ENCODE data around the gene LAMB2.
A peak's percentile ranks its signal among the peaks of the same experiment; 100 is the strongest.

Gene LAMB2

GRCh38 chr3:49132437-49133225 is at the start of gene LAMB2:
LAMB2 (minus strand) TSS chr3:49133050; CDS start chr3:49132867, 183 bp downstream.
- DNase-seq (ENCODE audit: low read depth in 2 of 2) = no peak

GRCh38 chr3:49181351-49181750 is 48.5 kb upstream of the LAMB2 start:
- DNase-seq (ENCODE audit: low read depth in 2 of 2) = no peak

GRCh38 chr3:49180116-49180515 is 47.3 kb upstream of the LAMB2 start:
- DNase-seq (ENCODE audit: low read depth in 2 of 2) = no peak

- no peak for DNase-seq (ENCODE audit: low read depth in 2 of 2)
Measured at GRCh38 chr3:49177073-49177472, 44.2 kb upstream of the LAMB2 start.

GRCh38 chr3:49175530-49175929 is 42.7 kb upstream of the LAMB2 start:
- DNase-seq (ENCODE audit: low read depth in 2 of 2) = no peak

- no peak for DNase-seq (ENCODE audit: low read depth in 2 of 2)
Measured at GRCh38 chr3:49174397-49174985, 41.6 kb upstream of the LAMB2 start.

GRCh38 chr3:49173792-49174170 is 40.9 kb upstream of the LAMB2 start:
- DNase-seq (ENCODE audit: low read depth in 2 of 2) = no peak

- no peak for DNase-seq (ENCODE audit: low read depth in 2 of 2)
Measured at GRCh38 chr3:49173116-49173791, 40.4 kb upstream of the LAMB2 start.

GRCh38 chr3:49172551-49173041 is 39.7 kb upstream of the LAMB2 start:
- no peak for DNase-seq (ENCODE audit: low read depth in 2 of 2)

GRCh38 chr3:49171775-49172500 is 39.1 kb upstream of the LAMB2 start:
- DNase-seq (ENCODE audit: low read depth in 2 of 2) = no peak

GRCh38 chr3:49171119-49171774 is 38.4 kb upstream of the LAMB2 start, which contains the start of gene KLHDC8B:
KLHDC8B (plus strand) TSS chr3:49171598; CDS start chr3:49172770, 1,172 bp downstream.
- DNase-seq (ENCODE audit: low read depth in 2 of 2) = peak; percentile 83 to 85

- DNase-seq (ENCODE audit: low read depth in 2 of 2) = no peak
Measured at GRCh38 chr3:49170744-49171118, 37.9 kb upstream of the LAMB2 start.

- no peak for DNase-seq (ENCODE audit: low read depth in 2 of 2)
Measured at GRCh38 chr3:49166752-49167556, 34.1 kb upstream of the LAMB2 start.

GRCh38 chr3:49165771-49166751 is 33.2 kb upstream of the LAMB2 start, which contains the start of gene CCDC71:
CCDC71 (minus strand) TSS chr3:49166331; CDS start chr3:49164208, 2,123 bp downstream.
- peak; percentile 64 to 78 for DNase-seq (ENCODE audit: low read depth in 2 of 2)

- no peak for DNase-seq (ENCODE audit: low read depth in 2 of 2)
Measured at GRCh38 chr3:49164983-49165720, 32.3 kb upstream of the LAMB2 start.

- DNase-seq (ENCODE audit: low read depth in 2 of 2) = no peak
Measured at GRCh38 chr3:49163609-49164008, 30.8 kb upstream of the LAMB2 start.

GRCh38 chr3:49162751-49163419 is 30.0 kb upstream of the LAMB2 start:
- DNase-seq (ENCODE audit: low read depth in 2 of 2) = no peak
